ENCODE data around the gene TAT.

Gene TAT

DNA sequence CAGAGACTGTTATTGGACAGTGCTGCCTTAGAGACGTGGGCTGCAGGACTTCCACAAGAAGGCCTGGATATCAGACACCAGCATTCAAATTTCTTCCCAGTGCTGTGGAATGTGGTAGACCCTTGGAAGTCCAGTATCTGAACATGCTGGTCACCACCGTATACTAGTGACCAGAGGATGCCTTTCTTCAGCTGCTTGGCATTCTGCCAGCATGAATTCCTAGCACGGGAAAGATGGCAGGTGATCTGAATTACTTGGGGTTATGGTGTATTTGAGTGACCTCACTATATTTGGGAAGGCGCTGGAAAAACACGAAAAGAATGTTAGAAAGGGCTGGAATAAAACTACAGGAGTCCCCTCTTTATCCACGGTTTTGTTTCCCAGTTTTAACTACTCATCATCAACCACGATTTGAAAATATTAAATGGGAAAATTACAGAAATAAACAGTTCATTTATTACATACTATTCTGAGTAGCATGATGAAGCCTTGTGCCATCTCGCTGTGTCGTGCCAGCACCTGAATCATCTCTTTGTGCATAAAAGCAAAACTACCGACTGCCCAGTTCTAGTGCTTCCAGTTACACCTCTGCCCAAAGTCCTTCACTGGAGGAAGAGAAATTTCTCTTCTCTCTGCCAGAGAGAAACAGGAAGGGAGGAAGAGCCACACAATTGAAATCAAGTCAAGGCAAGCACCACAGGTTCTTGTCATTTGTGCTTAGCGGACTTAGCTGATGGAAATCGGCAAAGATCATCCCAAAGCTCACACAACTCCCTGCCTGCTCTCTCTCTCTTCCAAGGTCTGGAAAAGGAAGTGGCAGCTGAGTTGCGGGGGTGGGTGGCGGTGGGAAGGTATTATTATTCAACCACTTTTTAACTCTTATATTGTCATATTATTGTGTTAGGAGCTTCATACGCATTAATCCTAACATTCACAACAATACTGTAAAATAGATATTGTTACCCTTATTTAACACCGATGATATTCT, 52.0 kb downstream of the TAT start:
- no peaks in the 10 kb centered on the region for H3K36me3 Mint-ChIP-seq (ENCODE audit: low read depth)
- TF ChIP-seq CTCF (IDR thresholded peaks at IDR 0.05) = no peak
- H3K4me3 Mint-ChIP-seq = peak overlapping the region; percentile 83
- peaks cover 40% of the 10 kb centered on the region for H3K4me1 Mint-ChIP-seq
- no peak for DNase-seq
- H3K27ac Mint-ChIP-seq = no peak overlapping the region
- peaks cover 67% of the 10 kb centered on the region for H3K27me3 Mint-ChIP-seq (ENCODE audit: low read depth, poor library complexity)
- H3K9me3 Mint-ChIP-seq = no peaks in the 10 kb centered on the region

- Mint-ChIP-seq H3K4me3 (no peak overlapping the region), H3K27ac (no peak overlapping the region), H3K9me3 (no peaks in the 10 kb centered on the region), H3K36me3 (ENCODE audit: low read depth) (no peaks in the 10 kb centered on the region), H3K4me1 (peaks cover 10% of the 10 kb centered on the region), H3K27me3 (ENCODE audit: low read depth, poor library complexity) (peaks cover 55% of the 10 kb centered on the region)
- DNase-seq = no peak
- no peak for TF ChIP-seq CTCF (IDR thresholded peaks at IDR 0.05)
Observed at GRCh38 chr16:71520550-71520949, 56.3 kb downstream of the TAT start.
